ENCODE results near the gene ANKLE1.

Gene ANKLE1

GRCh38 chr19:17332360-17332676 lies 50.6 kb downstream of the ANKLE1 start:
- H2AFZ ChIP-seq (ENCODE audit: low read length), result no peak overlapping the region
- no peak overlapping the region for H3K9ac ChIP-seq (ENCODE audit: low read depth, low read length, poor library complexity, severe bottlenecking)

DNA sequence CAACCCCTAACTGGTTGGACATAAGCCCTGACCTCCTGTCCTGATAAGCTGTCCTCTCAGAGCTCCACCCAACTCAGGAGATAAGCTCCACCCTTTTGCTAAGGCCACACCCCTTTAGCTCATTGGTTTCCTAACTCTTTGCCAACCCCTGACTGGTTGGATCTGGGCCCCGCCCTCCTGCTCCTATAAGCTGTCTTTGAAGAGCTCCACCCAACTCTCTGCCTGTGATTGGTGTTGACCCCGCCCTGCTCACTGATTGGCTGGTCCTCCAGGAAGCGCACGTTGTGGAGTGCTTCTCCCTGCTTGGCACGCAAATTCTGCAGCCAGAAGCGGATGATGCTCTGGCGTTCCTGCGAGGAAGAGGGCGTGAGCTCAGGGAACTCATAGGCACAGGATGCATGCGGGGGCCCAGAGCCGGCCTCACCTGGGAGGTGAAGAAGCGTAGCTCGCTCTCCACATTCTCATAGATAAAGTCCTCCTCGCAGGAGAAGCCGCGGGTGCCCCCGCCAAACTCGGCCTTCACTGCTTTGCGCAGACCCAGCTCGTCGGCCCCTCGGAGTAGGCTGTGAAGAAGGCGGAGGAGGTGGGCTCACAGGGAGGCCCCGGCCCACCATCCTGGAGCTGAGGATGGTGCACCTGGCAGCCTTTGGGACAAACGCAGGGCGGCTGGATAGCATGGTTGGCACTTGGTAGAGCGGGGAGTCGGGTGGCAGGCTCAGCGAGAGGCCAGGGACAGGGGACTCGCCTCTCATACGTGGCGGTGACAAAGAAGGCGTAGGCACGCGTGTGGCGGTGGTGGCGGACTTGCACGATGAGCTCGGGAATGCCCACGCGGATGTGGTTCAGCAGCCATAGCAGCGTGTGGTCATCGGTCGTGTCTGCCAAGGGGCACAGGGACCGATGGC lies 51.2 kb downstream of the ANKLE1 start:
- Histone ChIP-seq H3K4me2 (ENCODE audit: low read depth, low read length, poor library complexity, severe bottlenecking) (peak overlapping the region; percentile 31), H3K4me3 (ENCODE audit: low read length, poor library complexity, severe bottlenecking) (no peak overlapping the region), H2AFZ (ENCODE audit: low read length) (no peak overlapping the region), H3F3A (ENCODE audit: low read depth) (peaks cover 6% of the 10 kb centered on the region; the same call in 1 of the 2 replicates), H4K20me1 (ENCODE audit: insufficient read depth, low read length, poor library complexity, severe bottlenecking) (peaks cover under 1% of the 10 kb centered on the region), H3K4me1 (ENCODE audit: insufficient read depth, low read length, poor library complexity, severe bottlenecking) (peaks cover 18% of the 10 kb centered on the region), H3K36me3 (ENCODE audit: insufficient read depth, low read length) (no peaks in the 10 kb centered on the region), H3K79me2 (ENCODE audit: insufficient read depth, low read length) (peaks cover 8% of the 10 kb centered on the region; the same call in 1 of the 2 replicates), H3K9me2 (replicated peaks; ENCODE audit: low read depth, low read length) (no peaks in the 10 kb centered on the region), H3K9me3 (ENCODE audit: insufficient read depth, low read depth, low read length) (no peaks in the 10 kb centered on the region), H3K27me3 (ENCODE audit: insufficient read depth, low read length, poor library complexity, severe bottlenecking) (no peaks in the 10 kb centered on the region), H3K9ac (ENCODE audit: low read depth, low read length, poor library complexity, severe bottlenecking) (no peak overlapping the region)
- TF ChIP-seq CTCF (conservative IDR thresholded peaks at IDR 0.05; ENCODE audit: low read length) (no peak), EZH2phosphoT487 (IDR thresholded peaks at IDR 0.05; ENCODE audit: borderline replicate concordance) (no peak)

More at GRCh38 chr19:17332360-17332676, 50.6 kb downstream of the ANKLE1 start:
- H4K20me1 ChIP-seq (ENCODE audit: insufficient read depth, low read length, poor library complexity, severe bottlenecking), result no peaks in the 10 kb centered on the region
- TF ChIP-seq EZH2phosphoT487 (IDR thresholded peaks at IDR 0.05; ENCODE audit: borderline replicate concordance) (no peak), CTCF (conservative IDR thresholded peaks at IDR 0.05; ENCODE audit: low read length) (no peak)
- H3F3A ChIP-seq (ENCODE audit: low read depth), result peaks cover 6% of the 10 kb centered on the region; the same call in 1 of the 2 replicates
- no peak overlapping the region for H3K4me2 ChIP-seq (ENCODE audit: low read depth, low read length, poor library complexity, severe bottlenecking)
- peaks cover 4% of the 10 kb centered on the region; the same call in 1 of the 2 replicates for H3K79me2 ChIP-seq (ENCODE audit: insufficient read depth, low read length)
- H3K9me3 ChIP-seq (ENCODE audit: insufficient read depth, low read depth, low read length), result no peaks in the 10 kb centered on the region
- no peaks in the 10 kb centered on the region for H3K27me3 ChIP-seq (ENCODE audit: insufficient read depth, low read length, poor library complexity, severe bottlenecking)
- H3K4me1 ChIP-seq (ENCODE audit: insufficient read depth, low read length, poor library complexity, severe bottlenecking), result peaks cover 18% of the 10 kb centered on the region
- H3K4me3 ChIP-seq (ENCODE audit: low read length, poor library complexity, severe bottlenecking), result no peak overlapping the region
- H3K9me2 ChIP-seq (replicated peaks; ENCODE audit: low read depth, low read length), result no peaks in the 10 kb centered on the region
- no peaks in the 10 kb centered on the region for H3K36me3 ChIP-seq (ENCODE audit: insufficient read depth, low read length)

DNA sequence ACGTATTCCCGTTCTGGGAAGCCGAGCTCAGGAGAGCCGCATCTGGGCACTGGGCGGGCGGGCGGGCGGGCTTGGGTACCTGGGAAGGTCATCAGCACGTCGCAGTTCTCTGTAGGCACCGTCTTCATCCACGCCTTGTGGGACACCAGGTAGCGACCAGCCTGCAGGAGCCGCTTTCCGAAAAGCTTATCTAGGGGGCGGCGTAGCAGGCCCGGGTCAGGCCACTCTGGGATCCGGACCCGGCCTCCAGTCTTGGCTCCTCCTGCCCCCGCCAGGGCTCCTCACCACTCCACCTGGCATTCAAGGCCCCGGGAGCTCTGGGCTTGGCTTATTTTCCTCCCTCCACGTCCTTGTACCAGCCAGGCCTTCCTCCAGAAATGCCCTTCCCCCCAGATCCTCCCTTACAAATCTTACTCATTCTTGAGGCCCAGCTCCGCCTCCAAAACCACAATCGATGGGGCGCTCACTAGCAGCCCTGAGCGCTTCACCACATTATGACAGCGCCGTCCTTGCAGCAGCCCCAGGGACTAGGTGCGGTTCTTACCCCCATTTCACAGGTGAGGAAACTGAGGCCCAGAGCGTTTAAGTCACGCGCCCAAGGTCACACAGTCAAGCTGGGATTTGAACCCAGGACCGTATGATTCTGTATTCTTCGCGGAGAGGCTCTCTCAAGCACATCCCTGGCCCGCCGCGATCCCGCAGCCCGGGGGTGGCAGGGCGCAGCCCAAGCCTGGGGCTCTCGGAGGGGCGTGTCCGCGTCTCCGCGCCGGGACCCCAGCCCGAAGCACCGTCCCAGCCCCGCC lies 52.1 kb downstream of the ANKLE1 start:
- no peaks in the 10 kb centered on the region for H3K9me3 ChIP-seq (ENCODE audit: insufficient read depth, low read depth, low read length)
- peaks cover 6% of the 10 kb centered on the region; the same call in 1 of the 2 replicates for H3F3A ChIP-seq (ENCODE audit: low read depth)
- H3K4me2 ChIP-seq (ENCODE audit: low read depth, low read length, poor library complexity, severe bottlenecking), result peak overlapping the region; percentile 64
- no peaks in the 10 kb centered on the region for H3K9me2 ChIP-seq (replicated peaks; ENCODE audit: low read depth, low read length)
- peaks cover 6% of the 10 kb centered on the region for H4K20me1 ChIP-seq (ENCODE audit: insufficient read depth, low read length, poor library complexity, severe bottlenecking)
- H3K4me3 ChIP-seq (ENCODE audit: low read length, poor library complexity, severe bottlenecking), result peak overlapping the region; percentile 95
- no peak for TF ChIP-seq EZH2phosphoT487 (IDR thresholded peaks at IDR 0.05; ENCODE audit: borderline replicate concordance)
- no peak for TF ChIP-seq CTCF (conservative IDR thresholded peaks at IDR 0.05; ENCODE audit: low read length)
- H2AFZ ChIP-seq (ENCODE audit: low read length), result peak overlapping the region; percentile 97
- no peaks in the 10 kb centered on the region for H3K27me3 ChIP-seq (ENCODE audit: insufficient read depth, low read length, poor library complexity, severe bottlenecking)
- no peaks in the 10 kb centered on the region for H3K36me3 ChIP-seq (ENCODE audit: insufficient read depth, low read length)
- H3K4me1 ChIP-seq (ENCODE audit: insufficient read depth, low read length, poor library complexity, severe bottlenecking), result peaks cover 27% of the 10 kb centered on the region
- H3K79me2 ChIP-seq (ENCODE audit: insufficient read depth, low read length), result peaks cover 17% of the 10 kb centered on the region; the same call in 1 of the 2 replicates
- peak overlapping the region; percentile 87 for H3K9ac ChIP-seq (ENCODE audit: low read depth, low read length, poor library complexity, severe bottlenecking)
